ENCODE data around the gene ANKRD9. TPM values are rescaled to one million over a fixed set of nuclear protein-coding genes. Genes with fewer than 3 reads are reported as not detected.

Gene ANKRD9
- total RNA-seq, 1 donor, result 6.2 TPM

DNA sequence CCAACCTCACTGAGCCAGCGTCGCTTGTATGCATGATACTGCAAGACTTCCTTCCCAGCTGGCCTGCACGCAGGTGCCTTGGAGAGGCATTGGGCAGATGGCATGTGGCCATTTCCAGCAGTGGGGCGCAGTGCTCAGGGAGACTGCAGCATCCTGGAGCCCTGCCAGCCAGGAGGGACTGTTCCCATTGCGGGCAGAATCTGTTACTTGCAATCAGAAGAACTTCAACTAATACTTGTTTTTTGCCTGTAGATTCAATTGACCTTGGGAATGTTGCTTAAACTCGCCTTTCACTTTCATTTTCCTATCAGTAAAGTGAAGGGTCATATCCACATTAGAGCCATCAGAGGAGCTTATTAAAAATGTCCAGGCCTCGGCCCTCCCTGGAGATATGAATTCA is 29.8 kb downstream of the ANKRD9 start:
- no peak for DNase-seq (ENCODE audit: low read depth in 2 of 3, low spot score in 2 of 3)

DNA sequence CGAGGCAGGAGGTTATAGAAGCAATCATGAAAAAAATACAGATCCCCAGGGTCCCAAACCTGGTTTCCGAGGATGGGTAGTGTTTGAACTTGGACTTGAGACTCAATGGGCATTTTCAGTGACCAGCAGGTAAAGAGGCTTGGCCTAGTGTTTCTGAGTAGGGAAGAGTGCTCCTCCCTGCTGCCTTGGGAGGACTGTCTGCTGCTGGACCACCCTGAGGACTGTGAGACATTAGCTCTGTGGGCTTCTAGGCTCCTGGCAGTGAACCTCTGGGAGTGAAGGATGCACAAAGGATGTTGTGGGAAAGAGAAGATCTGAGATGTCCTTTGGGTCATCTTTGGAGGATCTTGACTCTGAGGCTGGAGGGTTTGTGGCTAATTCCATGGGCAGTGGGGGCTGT is 30.5 kb downstream of the ANKRD9 start:
- DNase-seq (ENCODE audit: low read depth in 2 of 3, low spot score in 2 of 3), result no peak

DNA sequence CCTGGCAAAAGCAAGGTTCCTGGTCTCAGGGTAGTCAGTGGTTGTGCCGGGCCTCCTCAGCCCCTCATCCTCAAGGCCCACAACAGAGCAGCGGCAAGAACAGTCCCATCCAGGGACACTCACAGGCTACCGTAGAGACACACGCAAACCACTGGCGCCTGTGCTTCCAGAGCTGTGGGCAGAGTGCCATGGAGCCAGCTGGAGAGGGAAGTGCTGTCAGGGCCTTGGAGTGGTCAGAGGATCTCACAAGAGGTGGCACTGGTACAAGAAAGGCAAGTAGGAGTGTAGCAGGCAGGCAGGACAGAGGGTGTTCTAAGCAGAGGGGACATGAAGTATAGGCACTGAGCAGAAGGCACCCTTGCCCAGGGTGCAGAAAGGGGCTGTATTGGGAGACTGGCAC is 34.6 kb downstream of the ANKRD9 start:
- no peak for DNase-seq (ENCODE audit: low read depth in 2 of 3, low spot score in 2 of 3)

DNA sequence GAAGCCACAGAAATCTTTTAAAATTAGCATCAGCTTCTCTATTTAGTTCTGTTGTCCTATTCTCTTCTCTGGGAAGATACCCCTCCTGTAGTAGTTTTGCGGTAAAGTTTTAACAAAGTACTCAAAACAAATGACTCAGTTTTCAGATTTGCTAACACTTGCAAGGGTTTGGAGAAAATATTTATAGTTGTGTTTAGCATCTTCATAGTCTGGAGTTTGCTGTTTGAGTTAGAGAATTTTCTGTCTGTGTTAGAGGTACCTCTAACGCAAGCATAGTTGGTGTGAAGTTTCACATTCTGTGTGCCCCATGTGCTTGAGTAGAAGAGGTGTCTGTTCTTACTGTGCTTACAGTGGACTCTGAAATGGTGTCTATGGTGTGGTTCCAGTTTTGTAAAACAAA is 36.0 kb downstream of the ANKRD9 start:
- no peak for DNase-seq (ENCODE audit: low read depth in 2 of 3, low spot score in 2 of 3)

DNA sequence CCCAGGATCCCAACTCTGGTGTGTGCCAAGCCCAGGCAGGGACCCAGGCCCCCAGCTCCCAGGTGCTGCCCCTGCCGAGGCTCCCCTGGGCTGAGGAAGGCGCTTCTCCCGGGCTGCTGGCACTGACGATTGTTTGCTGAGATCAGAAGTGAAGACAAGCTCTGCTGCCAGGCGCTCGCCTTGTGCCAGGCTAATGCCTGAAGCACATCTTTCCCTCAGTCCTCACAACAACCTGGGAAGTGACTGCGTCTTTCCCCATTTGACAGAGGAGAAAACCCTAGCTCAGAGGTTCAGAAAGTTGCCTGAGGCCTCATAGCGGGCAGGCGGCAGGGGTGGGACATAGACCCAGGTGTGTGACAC is 36.8 kb downstream of the ANKRD9 start:
- no peak for DNase-seq (ENCODE audit: low read depth in 2 of 3, low spot score in 2 of 3)

DNA sequence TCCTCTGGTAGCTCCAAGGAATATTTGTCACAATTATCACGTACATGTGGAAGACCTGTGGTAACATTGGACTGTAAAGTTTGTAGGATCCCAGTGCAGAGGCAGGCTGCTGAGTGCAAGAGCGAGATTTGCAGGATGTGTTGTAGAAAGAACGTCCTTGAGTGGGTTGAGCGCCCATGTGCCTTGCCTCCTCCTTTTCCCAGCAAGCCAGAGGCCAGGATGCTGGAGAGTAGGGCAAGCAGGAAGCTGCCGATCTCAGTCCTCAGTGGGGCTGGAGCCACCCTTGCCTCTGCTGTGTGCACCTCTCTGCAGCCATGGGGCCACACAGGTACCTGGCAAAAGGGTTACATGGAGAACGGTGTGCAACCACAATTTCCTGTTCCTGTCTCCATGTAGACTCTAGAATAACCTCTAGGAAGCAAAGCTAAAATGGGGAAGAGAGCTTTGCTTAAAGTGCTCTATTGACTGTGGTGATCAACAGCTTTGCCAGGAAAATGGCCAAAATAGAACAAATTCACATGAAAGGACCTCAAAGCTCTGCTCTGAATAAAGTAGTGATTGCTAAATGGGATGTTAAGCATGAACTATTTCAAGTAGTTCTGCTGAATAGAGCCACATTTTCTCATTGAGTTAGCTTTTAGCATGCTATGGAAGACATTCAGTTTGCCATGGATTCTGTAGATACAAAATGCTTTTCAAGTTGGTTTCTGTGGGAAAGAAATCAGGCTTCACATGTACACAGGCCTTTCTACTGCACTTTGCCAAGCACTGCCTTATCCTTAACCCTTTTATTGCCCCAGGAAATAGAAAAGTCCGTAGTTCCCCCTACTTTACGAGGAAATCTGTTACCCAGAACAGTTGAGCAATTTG is 37.4 kb downstream of the ANKRD9 start:
- no peak for DNase-seq (ENCODE audit: low read depth in 2 of 3, low spot score in 2 of 3)

DNA sequence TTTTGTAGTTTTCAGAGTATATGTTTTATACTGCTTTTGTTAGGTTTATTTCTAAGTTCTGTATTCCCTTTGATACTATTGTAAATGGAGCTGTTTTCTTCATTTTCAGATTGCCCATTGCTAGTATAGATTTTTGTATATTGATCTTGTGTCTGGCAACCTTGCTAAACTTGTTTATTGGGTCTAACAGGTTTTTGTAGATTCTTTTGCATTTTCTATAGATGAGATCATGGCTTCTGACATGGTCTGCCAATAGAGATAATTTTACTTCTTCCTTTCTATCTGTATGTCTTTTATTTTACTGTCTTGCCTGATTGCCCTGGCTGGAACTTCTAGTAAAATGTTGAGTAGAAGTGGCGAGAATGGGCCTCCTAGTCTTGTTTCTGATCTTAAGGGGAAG is 40.3 kb downstream of the ANKRD9 start:
- DNase-seq (ENCODE audit: low read depth in 2 of 3, low spot score in 2 of 3), result no peak

DNA sequence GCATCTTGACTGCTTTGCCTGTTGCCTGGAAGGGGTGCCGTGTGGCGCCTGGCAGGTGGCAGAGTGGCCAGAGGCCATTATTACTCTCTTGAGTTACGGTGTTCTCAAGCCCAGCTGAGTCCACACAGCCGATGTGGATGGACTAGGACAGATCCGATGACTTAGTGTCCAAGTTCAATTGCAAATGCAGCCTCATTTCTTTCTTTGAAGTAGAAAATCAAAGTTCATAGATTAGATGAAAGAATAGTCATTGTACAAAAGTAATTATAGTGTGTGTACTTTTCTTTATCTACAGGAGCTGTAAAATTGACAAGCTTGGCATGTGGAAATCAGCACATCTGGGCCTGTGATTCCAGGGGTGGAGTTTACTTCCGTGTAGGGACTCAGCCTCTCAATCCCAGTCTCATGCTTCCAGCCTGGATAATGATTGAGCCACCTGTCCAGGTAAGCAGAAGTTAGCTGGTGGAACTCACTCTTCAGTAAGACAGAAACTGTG is 44.7 kb downstream of the ANKRD9 start:
- DNase-seq (ENCODE audit: low read depth in 2 of 3, low spot score in 2 of 3), result no peak

DNA sequence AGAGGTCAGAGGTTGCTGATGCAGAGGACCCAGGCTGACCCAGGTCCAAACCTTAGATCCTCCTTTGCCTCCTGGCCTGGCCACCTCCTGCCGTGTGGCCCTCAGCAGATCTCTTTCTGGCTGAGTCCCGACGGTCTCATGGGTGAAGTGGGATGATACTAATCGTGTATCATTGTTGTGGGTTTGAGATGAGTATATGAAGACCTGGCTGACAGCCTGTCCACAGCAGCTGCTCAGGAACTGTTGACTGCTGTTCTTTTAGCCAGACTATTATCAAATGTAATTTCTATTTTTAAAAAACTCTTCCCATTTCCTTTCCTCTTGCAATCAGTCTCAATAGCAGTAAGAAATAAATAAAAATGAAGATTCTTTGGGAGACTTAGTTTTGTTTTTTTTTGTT is 45.6 kb downstream of the ANKRD9 start:
- DNase-seq (ENCODE audit: low read depth in 2 of 3, low spot score in 2 of 3), result no peak

DNA sequence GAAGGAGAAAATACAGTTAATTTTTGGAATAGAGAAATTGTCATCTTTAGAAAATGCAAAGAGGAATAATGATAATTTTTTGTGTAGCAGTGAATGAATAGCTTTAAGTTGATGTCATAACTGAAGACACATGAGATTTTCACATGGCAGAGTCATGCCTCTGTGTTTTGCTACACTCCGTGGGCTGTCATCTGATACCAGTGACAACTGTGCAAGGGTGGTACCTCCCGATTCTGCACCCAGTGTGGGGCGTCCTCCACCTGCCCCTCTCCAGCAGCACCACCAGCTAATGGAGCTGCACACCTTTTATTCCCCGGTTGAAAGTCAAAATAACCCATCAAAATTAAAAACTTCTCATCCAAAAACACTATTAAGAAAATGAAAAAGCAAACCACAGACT is 47.2 kb downstream of the ANKRD9 start:
- no peak for DNase-seq (ENCODE audit: low read depth in 2 of 3, low spot score in 2 of 3)

DNA sequence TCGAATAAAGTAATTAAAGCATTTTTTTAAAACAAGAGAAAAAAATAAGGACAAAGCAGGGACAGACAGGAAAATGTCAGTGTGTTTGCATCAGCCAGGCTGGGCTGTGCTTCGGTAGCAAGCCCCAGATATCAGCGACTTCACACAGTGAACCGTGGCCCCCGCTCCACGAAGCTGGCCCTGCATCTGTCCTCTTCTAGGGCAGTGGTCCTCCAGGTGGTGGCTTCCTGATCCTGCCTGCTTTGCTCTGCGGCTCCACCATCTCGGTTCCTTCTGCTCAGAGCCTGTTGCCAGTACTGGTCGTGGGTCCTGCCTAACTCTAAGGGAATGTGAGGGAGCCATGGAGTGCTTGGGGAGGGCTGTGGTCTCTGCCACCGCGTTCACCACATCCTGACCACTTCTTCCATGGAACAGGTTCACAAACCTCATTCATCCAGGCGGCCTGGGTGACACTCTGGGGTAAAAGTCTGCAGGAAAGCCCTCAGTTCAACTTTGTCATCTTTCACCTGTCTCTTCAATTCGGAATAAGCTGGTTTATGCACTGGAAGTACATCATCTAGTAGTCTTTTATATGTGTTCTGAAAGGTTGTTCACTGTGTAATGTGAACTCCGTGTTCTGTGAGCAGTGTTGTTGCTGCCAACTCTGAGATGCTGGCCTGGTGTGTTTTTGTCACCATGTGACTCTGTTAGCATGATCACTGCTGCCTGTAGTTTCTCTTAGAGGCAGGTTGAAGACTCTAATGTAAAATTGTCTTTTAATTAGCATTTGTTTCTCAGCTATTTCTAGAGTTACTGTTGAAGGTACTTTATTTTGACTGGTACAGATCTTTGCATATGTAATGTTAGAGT is 47.9 kb downstream of the ANKRD9 start:
- no peak for DNase-seq (ENCODE audit: low read depth in 2 of 3, low spot score in 2 of 3)

DNA sequence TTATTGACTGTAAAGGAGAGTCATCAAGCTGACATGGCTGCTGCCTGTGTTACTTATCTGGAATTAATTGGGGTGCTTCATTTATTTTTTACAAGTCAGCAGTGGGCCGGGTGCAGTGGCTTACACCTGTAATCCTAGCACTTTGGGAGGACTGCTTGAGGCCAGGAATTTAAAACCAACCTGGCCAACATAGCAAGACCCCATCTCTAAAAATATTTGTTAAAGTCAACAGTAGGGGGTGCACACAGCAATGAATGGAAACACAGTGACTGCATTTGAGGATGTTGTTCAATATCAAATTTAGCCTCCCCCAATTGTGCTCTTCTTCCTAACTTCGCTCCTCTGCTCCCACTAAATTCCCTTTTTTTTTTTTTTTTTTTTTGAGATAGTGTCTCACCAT is 52.1 kb downstream of the ANKRD9 start:
- no peak for DNase-seq (ENCODE audit: low read depth in 2 of 3, low spot score in 2 of 3)

DNA sequence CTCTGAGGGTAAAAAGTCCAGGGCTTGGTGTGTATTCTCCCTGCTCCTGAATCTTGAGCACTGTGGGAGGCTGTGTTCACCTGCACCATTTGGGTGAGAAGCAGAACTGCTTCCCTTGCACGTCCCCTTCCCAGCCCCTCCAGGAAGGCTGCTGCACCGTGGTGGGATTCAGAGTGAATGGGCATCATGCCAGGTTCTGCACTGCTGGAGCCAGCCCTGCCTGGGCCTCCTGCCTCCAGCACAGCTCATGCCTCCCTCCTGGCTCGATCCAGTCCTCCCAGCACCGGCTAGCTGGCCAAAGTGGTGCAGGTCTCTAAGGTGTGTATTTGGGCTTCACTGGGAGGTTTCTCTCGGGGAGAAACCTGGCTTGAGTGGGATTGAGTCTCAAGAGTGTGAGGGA is 54.9 kb downstream of the ANKRD9 start:
- DNase-seq (ENCODE audit: low read depth in 2 of 3, low spot score in 2 of 3), result no peak

DNA sequence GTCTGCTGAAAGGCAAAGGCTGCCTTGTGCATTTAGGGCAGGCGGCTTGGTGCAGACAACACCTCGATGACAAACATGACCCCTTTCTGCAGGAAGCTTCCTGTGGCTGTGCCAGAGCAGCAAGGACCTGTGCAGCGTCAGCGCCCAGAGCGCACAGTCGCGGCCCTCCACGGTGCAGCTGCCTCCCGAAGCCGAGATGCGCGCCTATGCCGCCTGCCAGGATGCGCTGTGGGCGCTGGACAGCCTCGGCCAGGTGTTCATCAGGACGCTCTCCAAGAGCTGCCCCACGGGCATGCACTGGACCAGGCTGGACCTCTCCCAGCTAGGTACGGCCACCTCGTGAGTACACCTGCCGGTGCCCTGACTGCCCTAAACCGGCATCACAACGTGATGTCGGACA is 57.3 kb downstream of the ANKRD9 start:
- DNase-seq (ENCODE audit: low read depth in 2 of 3, low spot score in 2 of 3), result no peak

Small RNA genes lying within 50 kb of the gene (small RNA-seq; reads per million reads assigned to genes)
- gene MIR4309, result not detected

Other genes starting within 250 kb of the ANKRD9 start
- gene MOK, start 204.6 kb downstream of the ANKRD9 start, total RNA-seq, result 12.9 TPM
- gene ZNF839, start 190.0 kb downstream of the ANKRD9 start, total RNA-seq, result 8.3 TPM
- gene CINP, start 146.9 kb downstream of the ANKRD9 start, total RNA-seq, result 24.5 TPM
- 9.4 TPM for gene TECPR2, start 146.8 kb downstream of the ANKRD9 start, total RNA-seq
- 13.5 TPM for gene RCOR1, start 82.9 kb upstream of the ANKRD9 start, total RNA-seq

Data from hematopoietic multipotent progenitor cell (in vitro differentiated cells).